HG02885 (cell line): ENCODE data around the gene FAM236B.
"Not testable (repeated sequence)": the region's sequence is repeated elsewhere in the genome, so short reads cannot be mapped to it uniquely, and the experiment has no call there.

Experiments used
- ATAC-seq: cut with Tn5 transposase; IDR thresholded peaks from one replicate; pipeline ENCODE4 v1.9.1; 2021; ENCODE audit warnings: mild to moderate bottlenecking; ENCODE audit not compliant: unreplicated experiment, poor library complexity

The FAM236B gene

DNA sequence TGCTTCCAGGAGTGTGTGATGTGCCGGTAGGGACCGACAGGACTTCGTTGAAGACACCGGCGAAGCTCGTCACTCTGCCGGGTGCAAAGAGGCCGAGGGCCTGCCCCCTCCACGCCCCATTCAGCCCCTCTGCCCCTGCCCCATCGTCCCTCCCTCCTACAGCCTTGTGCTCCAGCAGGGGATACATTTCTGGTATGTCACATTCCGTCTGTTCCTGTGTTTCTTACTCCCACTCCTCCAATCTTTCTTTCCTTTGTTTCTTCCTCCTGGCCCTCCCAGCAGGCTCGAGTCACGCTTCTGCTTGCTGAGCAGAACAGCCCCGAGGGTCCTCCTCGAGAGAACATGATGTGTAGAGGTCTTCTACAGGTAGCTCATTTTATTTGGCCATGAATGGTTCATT, at the start of gene FAM236B:
Gene FAM236B, minus strand, starts transcription at position 101 of the 400 bp plus-strand sequence. Its CDS starts 100 bp downstream, at position 1.
- not testable (repeated sequence) for ATAC-seq

DNA sequence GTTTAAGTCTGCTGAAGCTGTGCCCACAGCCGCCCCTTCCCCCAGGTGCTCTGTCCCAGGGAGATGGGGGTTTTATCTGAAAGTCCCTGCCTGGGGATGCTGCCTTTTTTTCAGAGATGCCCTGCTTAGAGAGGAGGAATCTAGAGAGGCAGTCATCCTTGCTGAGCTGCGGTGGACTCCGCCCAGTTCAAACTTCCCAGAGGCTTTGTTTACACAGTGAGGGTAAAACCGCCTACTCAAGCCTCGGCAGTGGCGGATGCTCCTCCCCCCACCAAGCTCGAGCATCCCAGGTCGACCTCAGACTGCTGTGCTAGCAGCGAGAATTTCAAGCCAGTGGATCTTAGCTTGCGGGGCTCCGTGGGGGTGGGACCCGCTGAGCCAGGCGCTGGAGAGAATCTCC, 48.2 kb upstream of the FAM236B start:
- ATAC-seq = not testable (repeated sequence)

DNA sequence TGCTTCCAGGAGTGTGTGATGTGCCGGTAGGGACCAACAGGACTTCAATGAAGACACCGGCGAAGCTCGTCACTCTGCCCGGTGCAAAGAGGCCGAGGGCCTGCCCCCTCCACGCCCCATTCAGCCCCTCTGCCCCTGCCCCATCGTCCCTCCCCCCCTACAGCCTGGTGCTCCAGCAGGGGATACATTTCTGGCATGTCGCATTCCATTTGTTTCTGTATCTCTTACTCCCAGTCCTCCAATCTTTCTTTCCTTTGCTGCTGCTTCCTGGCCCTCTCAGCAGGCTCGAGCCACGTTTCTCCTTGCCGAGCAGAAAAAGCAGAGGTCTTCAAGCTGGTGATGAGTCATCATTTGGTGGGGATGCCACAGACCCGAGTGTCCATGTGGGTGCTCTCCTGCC, 25.6 kb upstream of the FAM236B start, which contains the start of gene FAM236D:
Gene FAM236D, minus strand, starts transcription at position 101 of the 400 bp plus-strand sequence. Its CDS starts 100 bp downstream, at position 1.
- ATAC-seq = not testable (repeated sequence)

DNA sequence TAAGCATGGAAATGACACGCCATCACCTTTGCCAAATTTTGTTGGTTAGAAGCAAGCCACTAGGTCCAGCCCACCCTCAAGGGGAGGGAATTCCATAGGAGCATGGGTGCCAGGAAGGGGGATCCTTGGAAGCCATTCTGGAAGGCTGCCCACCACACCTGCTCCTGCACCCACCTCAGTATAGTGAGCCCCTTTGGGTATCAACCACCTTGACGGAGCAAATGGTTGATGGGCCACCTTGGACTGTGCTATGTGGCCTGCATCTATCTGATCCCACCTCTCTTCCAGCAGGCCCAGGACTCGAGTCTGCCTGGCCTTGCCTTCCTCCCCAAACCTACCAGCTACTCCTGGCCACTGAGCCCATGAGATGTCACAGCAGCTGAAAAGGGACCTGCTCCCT, 7.9 kb upstream of the FAM236B start:
- not testable (repeated sequence) for ATAC-seq

GRCh38 chrX:72788142-72788541, 5.7 kb upstream of the FAM236B start:
- not testable (repeated sequence) for ATAC-seq

- ATAC-seq = peak; percentile 47
These were observed 1.5 kb upstream of the FAM236B start for GRCh38 chrX:72783964-72784363.

- not testable (repeated sequence) for ATAC-seq
These were observed 991 bp upstream of the FAM236B start for GRCh38 chrX:72783365-72783936.

- ATAC-seq = not testable (repeated sequence)
These were observed 4.3 kb downstream of the FAM236B start for GRCh38 chrX:72778146-72778545.

DNA sequence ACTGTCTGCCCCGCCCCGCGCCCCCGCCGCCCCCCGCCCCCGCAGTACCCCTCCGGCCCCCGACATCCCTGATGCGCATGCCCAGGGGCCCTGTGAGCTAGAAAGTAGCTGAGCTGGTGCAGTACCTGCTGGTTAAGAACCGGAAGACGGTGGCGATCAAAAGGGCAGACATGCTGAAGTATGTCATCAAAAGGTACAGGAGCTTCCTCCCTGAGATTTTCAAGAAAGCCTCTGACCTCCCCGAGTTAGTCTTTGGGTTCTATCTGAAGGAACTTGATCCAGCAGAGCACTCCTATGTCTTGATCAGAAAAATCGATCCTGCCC, 5.0 kb downstream of the FAM236B start:
- ATAC-seq = peak; percentile 71

DNA sequence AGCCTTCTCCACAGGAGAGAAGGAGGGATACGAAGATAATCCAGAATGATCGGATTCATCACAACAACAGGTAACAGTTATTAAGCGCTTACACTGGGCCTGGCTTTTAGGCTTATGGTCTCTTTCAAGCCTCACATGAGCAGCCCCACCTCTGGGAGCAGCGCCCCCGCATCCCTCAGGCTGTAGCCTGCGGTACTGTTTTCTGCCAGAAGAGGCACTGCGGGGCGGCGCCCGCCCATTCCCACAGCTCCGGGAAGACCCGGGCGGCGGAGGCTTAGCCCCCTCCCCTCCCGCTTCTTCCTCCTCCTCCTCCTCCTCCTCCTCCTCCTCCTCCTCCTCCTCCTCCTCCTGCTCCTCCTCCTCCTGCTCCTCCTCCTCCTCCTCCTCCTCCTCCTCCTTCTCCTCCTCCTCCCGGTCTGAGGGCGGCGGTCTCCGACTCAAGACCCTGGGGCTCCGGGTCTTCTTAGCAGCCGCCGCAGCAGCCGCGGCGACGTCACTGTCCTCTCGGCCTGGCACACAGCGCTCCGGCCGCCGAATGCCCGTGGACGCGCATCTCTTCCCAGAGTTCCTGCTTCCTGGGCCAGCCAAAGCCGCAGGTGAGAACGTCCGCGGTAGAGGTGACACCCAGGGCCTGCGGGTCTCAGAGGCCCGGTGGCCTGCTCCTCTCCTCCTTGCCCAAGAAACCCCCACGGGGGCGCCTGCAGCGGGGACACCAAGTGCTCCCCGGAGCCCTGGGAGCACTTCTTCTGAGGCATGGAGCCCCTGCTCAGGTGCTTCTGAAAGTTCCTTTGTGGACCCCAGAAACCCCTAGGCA, 5.6 kb downstream of the FAM236B start, which contains the start of gene DMRTC1B:
Gene DMRTC1B, plus strand, starts transcription at position 238 of the 814 bp plus-strand sequence. CDS start 68,246 bp downstream, outside the sequence.
- peak; percentile 92 for ATAC-seq

GRCh38 chrX:72760454-72760853, 22.0 kb downstream of the FAM236B start:
- not testable (repeated sequence) for ATAC-seq

GRCh38 chrX:72748545-72748944, 33.9 kb downstream of the FAM236B start:
- not testable (repeated sequence) for ATAC-seq

DNA sequence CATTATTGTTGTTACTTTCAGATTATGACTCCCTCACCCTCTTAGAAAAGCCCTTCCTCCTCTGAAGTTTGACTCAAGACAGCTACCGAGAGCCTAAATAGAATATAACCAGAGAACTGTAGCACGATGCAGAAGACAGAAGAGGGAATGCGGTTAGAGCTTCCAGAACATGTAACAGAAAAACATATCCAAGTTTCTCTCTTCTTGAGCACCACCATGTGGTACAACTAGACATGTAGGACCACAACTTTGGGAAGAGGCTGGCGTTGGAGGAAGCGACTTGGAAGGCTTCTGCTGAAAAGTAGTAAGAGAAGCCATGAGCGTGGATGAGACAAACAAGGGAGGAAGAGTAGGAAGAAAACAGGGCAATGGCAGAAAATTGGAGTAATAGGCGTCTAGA, 36.9 kb downstream of the FAM236B start:
- not testable (repeated sequence) for ATAC-seq

- ATAC-seq = no peak
These were observed 46.9 kb downstream of the FAM236B start for GRCh38 chrX:72735561-72735960.

GRCh38 chrX:72733636-72734035, 48.8 kb downstream of the FAM236B start:
- not testable (repeated sequence) for ATAC-seq
